HL-60/S4 (cell line): Measurements from ENCODE around the gene TBC1D9B.

Source experiments
- in situ Hi-C: fragments of 300-500 bp; cut with MboI; formaldehyde crosslinking; loops from 2 replicates; pipeline ENCODE4 v1.14.3; 2022; ENCODE audit warnings: low sequenced_read_pairs

Gene TBC1D9B

DNA sequence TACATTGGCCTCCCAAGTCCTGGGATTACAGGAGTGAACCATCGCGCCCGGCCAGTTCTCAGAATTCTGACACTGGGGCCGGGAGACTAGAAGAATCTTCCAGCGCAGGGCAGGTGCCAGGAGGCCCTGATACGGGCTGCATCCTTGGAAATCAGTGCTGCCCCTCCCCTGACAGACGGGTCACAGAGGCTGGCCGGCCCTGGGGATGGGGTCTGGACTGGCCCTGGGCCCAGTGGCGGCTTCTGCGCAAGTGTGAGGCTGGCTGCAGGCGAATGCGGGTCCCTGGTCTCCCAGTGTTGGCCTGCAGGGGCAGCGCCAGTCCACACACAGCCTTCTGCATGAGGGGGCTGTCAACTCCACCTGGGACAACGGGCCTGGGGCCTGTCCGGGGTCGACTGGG, 831 bp upstream of the TBC1D9B start:
- in situ Hi-C loops = no loop called here

DNA sequence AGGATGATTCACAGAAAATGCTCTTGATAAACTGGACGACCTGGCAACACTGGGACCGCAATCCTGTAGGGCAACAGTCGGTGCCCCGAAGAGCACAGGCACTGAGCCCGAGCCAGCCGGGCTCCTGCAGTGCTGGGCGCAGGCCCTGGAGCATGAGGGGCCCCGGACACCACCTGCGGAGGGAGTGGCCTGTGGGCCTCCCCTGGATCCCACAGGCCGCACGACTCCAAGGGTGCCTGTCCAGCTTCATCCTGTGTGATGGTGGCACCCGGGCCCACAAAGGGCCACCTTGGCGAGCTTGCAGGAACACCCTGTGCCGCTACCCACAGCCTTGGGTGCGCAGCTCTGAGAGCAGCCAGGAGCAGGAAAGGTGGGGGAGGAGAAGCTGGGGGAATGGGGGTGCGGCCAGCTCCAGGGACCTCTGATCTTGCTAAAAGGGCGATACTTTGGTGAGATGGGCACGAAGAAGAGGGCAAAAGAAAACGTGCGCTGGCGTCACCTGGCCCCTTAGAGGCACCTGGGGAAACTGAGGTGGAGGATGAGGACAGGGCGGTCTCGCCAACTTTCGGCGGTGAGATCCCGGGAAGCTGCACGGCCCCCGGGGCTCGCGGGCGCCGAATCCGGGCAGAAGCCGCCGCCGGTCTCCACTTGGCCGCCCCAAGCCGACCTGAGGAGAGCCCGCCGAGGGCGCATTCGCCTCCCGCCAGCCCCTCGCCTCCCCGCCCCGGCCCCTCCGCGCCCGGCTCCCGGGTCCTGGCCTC, 722 bp downstream of the TBC1D9B start:
- in situ Hi-C loops = no loop called here

GRCh38 chr5:179906294-179906794, 1.4 kb downstream of the TBC1D9B start:
- in situ Hi-C loops = no loop called here

DNA sequence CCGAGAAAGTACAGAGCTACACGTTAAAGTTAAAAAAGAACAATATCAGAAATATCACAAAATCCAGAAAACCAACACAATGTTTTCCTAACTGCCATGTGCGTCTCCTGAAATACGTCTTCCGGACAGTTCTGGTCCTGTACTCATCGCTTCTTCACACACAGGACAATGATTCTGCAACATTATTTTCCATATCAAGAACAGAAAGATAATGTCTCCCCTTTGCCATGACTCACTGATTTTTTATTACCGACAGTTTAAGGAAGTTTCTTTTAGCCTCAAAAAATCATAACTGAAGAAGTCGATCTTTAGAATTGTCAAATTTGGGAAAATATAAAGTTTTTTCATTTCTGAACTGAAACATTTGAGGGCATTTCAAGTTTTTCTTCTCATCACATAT, 2.5 kb downstream of the TBC1D9B start:
- in situ Hi-C loops = no loop called here

GRCh38 chr5:179904463-179905160, 3.1 kb downstream of the TBC1D9B start:
- in situ Hi-C loops = no loop called here

- in situ Hi-C loops = no loop called here
Observed at GRCh38 chr5:179902763-179903158, 4.9 kb downstream of the TBC1D9B start.

DNA sequence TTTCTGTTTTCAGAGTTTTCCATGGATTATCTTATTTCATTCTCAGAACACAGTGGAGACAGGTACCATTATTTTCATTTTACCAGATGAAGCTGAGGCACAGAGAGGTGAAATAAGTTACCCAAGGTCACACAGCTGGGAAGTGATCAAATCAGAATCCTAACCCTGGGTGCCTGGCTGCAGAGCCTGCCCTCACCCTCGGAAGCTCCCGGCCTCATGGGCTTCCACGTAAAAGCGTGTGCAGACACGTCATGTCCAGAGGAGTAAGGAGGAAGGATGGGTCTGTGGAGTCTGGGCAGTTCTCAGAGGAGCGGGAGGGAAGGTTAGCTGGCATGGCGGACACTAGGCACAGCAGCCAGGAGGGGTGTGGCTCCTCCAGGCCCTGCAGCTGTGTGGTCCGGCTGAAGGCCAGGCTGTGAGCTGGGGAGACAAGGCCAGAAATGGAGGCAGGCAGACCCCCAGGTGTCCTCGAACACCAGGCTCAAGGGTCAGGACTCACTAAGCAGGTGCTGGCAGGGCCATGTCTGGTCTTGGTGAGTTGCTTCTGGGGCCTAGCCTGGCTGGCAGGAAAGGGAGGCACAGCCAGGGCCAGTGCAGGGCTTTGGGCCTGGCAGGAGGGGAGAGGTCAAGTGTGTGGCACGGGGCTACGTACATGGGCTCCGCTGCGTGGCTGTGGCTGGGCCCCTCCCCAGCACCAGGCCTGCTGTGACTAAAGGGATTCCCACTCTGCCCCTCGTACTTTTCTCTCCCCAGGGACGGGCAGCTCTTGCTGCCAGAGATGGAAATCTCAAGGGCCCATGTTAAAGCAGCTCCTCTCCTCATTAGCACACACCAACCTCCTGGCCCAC, 5.6 kb downstream of the TBC1D9B start:
- in situ Hi-C loops = no loop called here

- in situ Hi-C loops = no loop called here
Observed at GRCh38 chr5:179901462-179901861, 6.2 kb downstream of the TBC1D9B start.

- in situ Hi-C loops = no loop called here
Observed at GRCh38 chr5:179900711-179901110, 7.0 kb downstream of the TBC1D9B start.

DNA sequence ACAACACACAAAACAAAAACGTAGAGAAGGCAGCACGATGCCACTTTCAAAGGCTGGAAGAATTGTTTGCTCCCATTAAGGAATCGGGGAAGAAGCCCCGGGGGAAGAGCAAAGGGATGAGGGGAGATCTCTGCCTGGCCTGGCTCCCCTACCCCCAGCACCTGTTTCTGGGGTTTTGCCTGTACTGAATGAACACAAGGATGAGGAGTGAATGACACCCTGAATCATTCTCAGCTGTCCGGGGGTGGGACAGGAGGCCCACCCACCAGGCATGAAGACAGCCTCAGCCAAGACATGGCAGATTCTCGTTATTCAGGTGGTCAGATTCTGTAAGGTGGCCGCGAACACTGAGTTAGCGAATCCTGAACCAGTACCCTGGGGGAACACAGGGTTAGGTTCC, 7.5 kb downstream of the TBC1D9B start:
- in situ Hi-C loops = no loop called here

DNA sequence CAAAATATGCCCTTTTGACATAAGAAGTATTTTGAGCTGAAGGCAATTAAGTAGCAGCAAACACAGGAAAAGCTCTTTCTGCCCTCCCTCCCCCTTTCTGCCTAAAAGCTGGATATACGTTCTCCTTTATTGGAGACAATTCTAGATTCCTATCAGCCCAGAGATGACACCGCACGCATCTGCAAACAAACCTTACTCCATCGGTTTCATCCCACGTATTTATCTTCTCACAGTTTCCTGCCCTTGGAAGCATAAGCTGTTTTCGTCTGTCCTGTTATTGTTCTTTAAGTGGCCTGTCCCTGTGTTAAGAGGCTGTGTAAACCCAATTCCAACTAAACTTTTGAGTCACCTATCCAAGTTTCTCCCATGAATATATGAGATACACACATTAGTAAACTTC, 11.8 kb downstream of the TBC1D9B start:
- in situ Hi-C loops = no loop called here

GRCh38 chr5:179893958-179894895, 13.5 kb downstream of the TBC1D9B start:
- in situ Hi-C loops = no loop called here

GRCh38 chr5:179893076-179893957, 14.4 kb downstream of the TBC1D9B start:
- in situ Hi-C loops = no loop called here

DNA sequence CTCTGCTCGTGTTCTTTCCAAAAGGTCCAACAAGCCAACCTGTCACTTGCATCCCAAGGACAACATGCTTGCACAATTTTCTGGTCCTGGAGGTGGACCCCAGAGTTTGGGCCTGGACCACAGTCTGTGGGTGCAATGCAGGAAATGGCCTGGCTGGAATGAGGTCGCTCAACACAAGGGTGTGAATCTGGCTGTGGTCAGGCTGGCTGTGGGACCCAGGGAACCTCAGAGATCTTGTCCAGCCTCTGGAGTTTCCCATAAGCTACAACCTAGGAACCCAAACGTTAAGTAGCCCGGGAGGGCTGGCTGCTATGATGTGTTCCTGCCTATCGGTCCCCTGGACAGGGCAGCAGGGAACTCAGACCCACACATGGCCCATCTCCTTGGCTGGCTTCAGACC, 15.4 kb downstream of the TBC1D9B start:
- in situ Hi-C loops = no loop called here

- in situ Hi-C loops = no loop called here
Observed at GRCh38 chr5:179890751-179891682, 16.7 kb downstream of the TBC1D9B start.

DNA sequence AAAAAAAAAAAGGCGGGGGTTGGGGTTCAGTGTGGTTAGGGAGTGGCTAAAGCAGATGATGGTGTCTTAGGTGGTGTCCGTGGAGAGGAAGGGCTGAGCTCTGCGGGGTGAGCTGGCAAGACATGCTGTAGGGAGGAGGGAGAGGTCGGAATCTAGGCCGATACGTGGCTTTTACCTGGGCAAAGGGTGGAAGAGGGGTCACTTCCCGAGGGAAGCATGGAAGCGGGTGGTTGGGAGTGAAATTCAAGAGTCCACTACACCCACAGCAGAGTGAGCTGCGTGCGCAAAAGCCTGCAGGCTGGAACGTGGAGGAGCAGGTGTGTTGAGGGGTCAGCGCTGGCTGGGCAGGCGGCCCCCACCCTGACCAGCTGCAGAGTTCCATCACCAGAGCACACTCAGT, 17.8 kb downstream of the TBC1D9B start:
- in situ Hi-C loops = no loop called here

DNA sequence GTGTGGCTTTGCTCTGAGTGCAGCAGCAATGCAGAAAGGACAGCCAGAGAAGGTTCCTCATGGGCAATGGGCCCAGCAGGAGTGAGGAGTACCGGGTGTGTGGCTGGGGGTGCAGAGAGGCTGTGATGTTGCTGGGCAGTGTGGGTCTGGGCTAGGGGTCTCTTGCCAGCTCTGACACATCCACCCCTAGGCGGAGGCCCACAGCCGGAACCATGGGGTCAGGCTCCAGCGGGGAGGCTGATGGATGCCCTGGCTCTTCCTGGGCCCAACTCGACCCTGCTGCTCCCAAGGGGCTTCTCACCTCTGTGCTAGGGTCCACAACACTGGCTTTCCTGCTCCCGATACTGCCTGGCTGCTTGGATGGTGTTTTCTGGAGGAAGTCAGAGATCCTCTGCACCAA, 19.9 kb downstream of the TBC1D9B start:
- in situ Hi-C loops = no loop called here

GRCh38 chr5:179887095-179887494, 20.6 kb downstream of the TBC1D9B start:
- in situ Hi-C loops = no loop called here
